ENCODE measurements around the gene MC5R. TPM values are rescaled to one million over a fixed set of nuclear protein-coding genes. Genes with fewer than 3 reads are reported as not detected.

MC5R gene
- total RNA-seq, 4 donors from 2014 or later = not detected

- DNase-seq = peak; percentile 23 to 49
- no peaks in the 10 kb centered on the region for H3K9me3 ChIP-seq
Observed at GRCh38 chr18:13813271-13813849, 10.6 kb upstream of the MC5R start.

GRCh38 chr18:13826209-13826608 lies 2.3 kb downstream of the MC5R start:
- no peaks in the 10 kb centered on the region for H3K27me3 ChIP-seq
- no peak overlapping the region for H3K4me3 ChIP-seq
- H3K27ac ChIP-seq = no peak overlapping the region
- H3K4me1 ChIP-seq = no peaks in the 10 kb centered on the region
- TF ChIP-seq POLR2A (IDR thresholded peaks at IDR 0.05) = no peak
- no peak for TF ChIP-seq CTCF (IDR thresholded peaks at IDR 0.05)
- DNase-seq = no peak
- intact Hi-C loops (cut with DNase I; ENCODE audit: low total_unique reads) = no loop called here
- no peaks in the 10 kb centered on the region for H3K9me3 ChIP-seq
- H3K36me3 ChIP-seq = no peaks in the 10 kb centered on the region

More at GRCh38 chr18:13813271-13813849, 10.6 kb upstream of the MC5R start:
- H3K36me3 ChIP-seq = no peaks in the 10 kb centered on the region
- H3K4me1 ChIP-seq = no peaks in the 10 kb centered on the region
- no peak overlapping the region for H3K4me3 ChIP-seq
- no peaks in the 10 kb centered on the region for H3K27me3 ChIP-seq
- TF ChIP-seq POLR2A (IDR thresholded peaks at IDR 0.05) (no peak), CTCF (IDR thresholded peaks at IDR 0.05) (peak; percentile 56 to 71 (median 61))
- no peak overlapping the region for H3K27ac ChIP-seq
- intact Hi-C loops (cut with DNase I; ENCODE audit: low total_unique reads) = no loop called here

- Histone ChIP-seq H3K4me1 (no peaks in the 10 kb centered on the region), H3K27ac (no peak overlapping the region), H3K36me3 (no peaks in the 10 kb centered on the region), H3K9me3 (no peaks in the 10 kb centered on the region), H3K4me3 (no peak overlapping the region), H3K27me3 (no peaks in the 10 kb centered on the region)
- TF ChIP-seq POLR2A (IDR thresholded peaks at IDR 0.05) (no peak), CTCF (IDR thresholded peaks at IDR 0.05) (no peak)
- intact Hi-C loops (cut with DNase I; ENCODE audit: low total_unique reads) = no loop called here
- DNase-seq = no peak
Observed at GRCh38 chr18:13831864-13832508, 8.0 kb downstream of the MC5R start.

- intact Hi-C loops (cut with DNase I; ENCODE audit: low total_unique reads) = no loop called here
- H3K4me3 ChIP-seq = no peak overlapping the region
- no peak for TF ChIP-seq CTCF (IDR thresholded peaks at IDR 0.05)
- TF ChIP-seq POLR2A (IDR thresholded peaks at IDR 0.05) = no peak
- no peaks in the 10 kb centered on the region for H3K4me1 ChIP-seq
- no peak overlapping the region for H3K27ac ChIP-seq
- H3K36me3 ChIP-seq = no peaks in the 10 kb centered on the region
- H3K27me3 ChIP-seq = no peaks in the 10 kb centered on the region
- no peak for DNase-seq
- H3K9me3 ChIP-seq = no peaks in the 10 kb centered on the region
Observed at GRCh38 chr18:13834496-13835015, 10.6 kb downstream of the MC5R start.

GRCh38 chr18:13835202-13835601 lies 11.3 kb downstream of the MC5R start:
- intact Hi-C loops (cut with DNase I; ENCODE audit: low total_unique reads) = no loop called here
- Histone ChIP-seq H3K27ac (no peak overlapping the region), H3K9me3 (no peaks in the 10 kb centered on the region), H3K36me3 (no peaks in the 10 kb centered on the region), H3K4me3 (no peak overlapping the region), H3K27me3 (no peaks in the 10 kb centered on the region), H3K4me1 (no peaks in the 10 kb centered on the region)
- TF ChIP-seq POLR2A (IDR thresholded peaks at IDR 0.05) = no peak
- TF ChIP-seq CTCF (IDR thresholded peaks at IDR 0.05) = no peak
- no peak for DNase-seq
